DOHH2 (cell line): ENCODE data around the gene CNN1.

Experiments used
- CTCF ChIP-seq: fragments of 200-600 bp; sonication (generic); IDR thresholded peaks from one replicate; pipeline ENCODE4 v1.5.1; 2014; ENCODE audit warnings: antibody characterized with exemption, mild to moderate bottlenecking, low read depth, low read length; ENCODE audit not compliant: poor library complexity, severe bottlenecking
- EZH2phosphoT487 ChIP-seq: fragments of 200-600 bp; sonication (generic); IDR thresholded peaks from 2 replicates; pipeline ENCODE4 v1.6.1; 2017; ENCODE audit warnings: borderline replicate concordance, mild to moderate bottlenecking, antibody characterized with exemption, low read length, moderate library complexity, mixed read lengths

DNA sequence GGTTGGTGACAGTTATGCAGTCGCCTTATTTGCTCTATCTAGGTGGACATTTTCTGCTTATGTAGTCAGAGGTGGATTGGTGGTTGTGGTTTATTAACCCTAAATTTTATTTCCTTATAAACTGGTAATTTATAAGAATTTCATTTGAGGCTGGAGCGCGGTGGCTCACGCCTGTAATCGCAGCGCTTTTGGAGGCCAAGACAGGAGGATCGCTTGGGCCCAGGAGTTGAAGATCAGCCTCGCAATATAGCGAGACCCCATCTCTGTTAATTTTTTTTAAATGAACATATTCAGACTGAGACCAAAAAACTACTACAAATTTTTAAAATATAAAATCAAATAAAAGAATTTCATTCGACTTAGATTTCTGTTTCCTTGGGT is 59.4 kb downstream of the CNN1 start:
- TF ChIP-seq EZH2phosphoT487 (no peak), CTCF (no peak)
